DMS153 treated with DMSO at 0.1 percent for 48 hours (cell line): ENCODE measurements around the gene CCDC136.

Source experiments
- DNase-seq: peaks from one replicate; lab custom pipeline; 2025; ENCODE audit not compliant: unreplicated experiment; lab: John Stamatoyannopoulos, UW

CCDC136 gene

GRCh38 chr7:128791121-128791971 lies at the start of gene CCDC136:
CCDC136 (plus strand) TSS chr7:128791968; CDS start chr7:128792412, 444 bp downstream.
- no peak for DNase-seq

GRCh38 chr7:128742206-128742605 lies 49.6 kb upstream of the CCDC136 start:
- DNase-seq, result no peak

- no peak for DNase-seq
These were observed 48.5 kb upstream of the CCDC136 start for GRCh38 chr7:128743112-128743772.

- no peak for DNase-seq
These were observed 47.3 kb upstream of the CCDC136 start for GRCh38 chr7:128744366-128744905.

- DNase-seq, result no peak
These were observed 46.1 kb upstream of the CCDC136 start for GRCh38 chr7:128745706-128746105.

- no peak for DNase-seq
These were observed 44.3 kb upstream of the CCDC136 start for GRCh38 chr7:128747327-128748079.

GRCh38 chr7:128752251-128752650 lies 39.5 kb upstream of the CCDC136 start:
- DNase-seq, result no peak

GRCh38 chr7:128755075-128755818 lies 36.5 kb upstream of the CCDC136 start:
- no peak for DNase-seq

- no peak for DNase-seq
These were observed 35.8 kb upstream of the CCDC136 start for GRCh38 chr7:128755819-128756476.

- no peak for DNase-seq
These were observed 34.6 kb upstream of the CCDC136 start for GRCh38 chr7:128757203-128757602.

GRCh38 chr7:128758553-128758952 lies 33.2 kb upstream of the CCDC136 start:
- no peak for DNase-seq

GRCh38 chr7:128759242-128759641 lies 32.5 kb upstream of the CCDC136 start:
- no peak for DNase-seq

GRCh38 chr7:128763541-128763940 lies 28.2 kb upstream of the CCDC136 start:
- DNase-seq, result no peak

- DNase-seq, result no peak
These were observed 24.2 kb upstream of the CCDC136 start for GRCh38 chr7:128767475-128768110.

GRCh38 chr7:128770233-128770632 lies 21.5 kb upstream of the CCDC136 start:
- no peak for DNase-seq

GRCh38 chr7:128773604-128774003 lies 18.2 kb upstream of the CCDC136 start:
- DNase-seq, result no peak

- DNase-seq, result no peak
These were observed 17.6 kb upstream of the CCDC136 start for GRCh38 chr7:128774029-128774689.

GRCh38 chr7:128774921-128775320 lies 16.8 kb upstream of the CCDC136 start:
- DNase-seq, result no peak
